HEK293 (cell line): ENCODE measurements around the gene TP63.

Source experiments
- CTCF ChIA-PET: fragments of 350-600 bp; formaldehyde crosslinking; extraction: SDS; loops from one replicate; lab custom pipeline; 2021; ENCODE audit warnings: antibody characterized with exemption; lab: Yijun Ruan, JAX
- POLR2A ChIA-PET: fragments of 300-600 bp; formaldehyde crosslinking; extraction: SDS; loops from one replicate; lab custom pipeline; 2020; ENCODE audit warnings: antibody characterized with exemption, inconsistent platforms; lab: Yijun Ruan, JAX
- H3K27ac ChIP-seq: fragments of 200-500 bp; sonication (Bioruptor generic); 2 replicates; pipeline ENCODE4 v1.5.1; 2014; ENCODE audit warnings: low read depth, low read length, control low read depth, inconsistent platforms; ENCODE audit errors: extremely low read depth
- H3K36me3 ChIP-seq, 2 experiments: fragments of 200-500 bp in 1 of 2; sonication (Bioruptor generic) in 1 of 2; 1 replicate in 1 of 2; 2 replicates in 1 of 2; pipeline ENCODE4 v1.5.1; 2014 to 2017; ENCODE audit warnings: inconsistent platforms in 2 of 2, low read length in 2 of 2; ENCODE audit not compliant: control insufficient read depth in 2 of 2, insufficient read depth in 1 of 2
- H3K4me1 ChIP-seq: fragments of 200-500 bp; sonication (Bioruptor generic); 2 replicates; pipeline ENCODE4 v1.5.1; 2014; ENCODE audit warnings: mild to moderate bottlenecking, low read length, inconsistent platforms; ENCODE audit not compliant: control insufficient read depth, insufficient read depth
- H3K4me3 ChIP-seq: 2 replicates; pipeline ENCODE4 v1.5.1; 2011; ENCODE audit warnings: low read depth, mild to moderate bottlenecking, control low read depth, low read length, moderate library complexity
- H3K9me3 ChIP-seq: fragments of 200-500 bp; sonication (Bioruptor generic); 2 replicates; pipeline ENCODE4 v1.5.1; 2014; ENCODE audit warnings: low read depth, low read length, inconsistent platforms; ENCODE audit not compliant: control insufficient read depth, insufficient read depth
- GFI1B ChIP-seq: fragments of 450-650 bp; formaldehyde crosslinking; IDR thresholded peaks from 2 replicates; pipeline ENCODE4 v1.5.1; 2016; ENCODE audit warnings: missing biosample characterization, missing genetic modification characterization
- GLI2 ChIP-seq: fragments of 450-650 bp; formaldehyde crosslinking; IDR thresholded peaks from 2 replicates; pipeline ENCODE4; 2017; ENCODE audit warnings: missing biosample characterization, missing genetic modification characterization, low read depth, borderline replicate concordance
- KLF10 ChIP-seq: fragments of 450-650 bp; IDR thresholded peaks from 2 replicates; pipeline ENCODE4 v1.5.1; 2018; ENCODE audit warnings: missing biosample characterization, mild to moderate bottlenecking, missing genetic modification characterization
- KLF16 ChIP-seq: fragments of 450-650 bp; formaldehyde crosslinking; IDR thresholded peaks from 2 replicates; pipeline ENCODE4 v1.5.1; 2017; ENCODE audit warnings: missing biosample characterization, missing genetic modification characterization
- SCRT1 ChIP-seq: fragments of 450-650 bp; formaldehyde crosslinking; IDR thresholded peaks from 2 replicates; pipeline ENCODE4 v1.5.1; 2016; ENCODE audit warnings: missing biosample characterization, missing genetic modification characterization, borderline replicate concordance
- SCRT2 ChIP-seq: fragments of 450-650 bp; formaldehyde crosslinking; IDR thresholded peaks from 2 replicates; pipeline ENCODE4 v1.5.1; 2016; ENCODE audit warnings: missing biosample characterization, missing genetic modification characterization
- SP2 ChIP-seq: fragments of 450-650 bp; formaldehyde crosslinking; IDR thresholded peaks from 2 replicates; pipeline ENCODE4 v1.5.1; 2016; ENCODE audit warnings: missing biosample characterization, missing genetic modification characterization
- SP7 ChIP-seq: fragments of 450-650 bp; formaldehyde crosslinking; IDR thresholded peaks from 2 replicates; pipeline ENCODE4 v1.5.1; 2016; ENCODE audit warnings: missing biosample characterization, missing genetic modification characterization
- TCF7L2 ChIP-seq: IDR thresholded peaks from 2 replicates; pipeline ENCODE4 v1.6.1; 2011; ENCODE audit warnings: low read depth, mild to moderate bottlenecking, inconsistent platforms, low read length, moderate library complexity, borderline replicate concordance
- TRIM28 ChIP-seq: IDR thresholded peaks from 2 replicates; pipeline ENCODE4 v1.6.1; 2011; ENCODE audit warnings: low read length, control low read depth, borderline replicate concordance
- TSHZ1 ChIP-seq: fragments of 450-650 bp; formaldehyde crosslinking; IDR thresholded peaks from 2 replicates; pipeline ENCODE4 v1.5.1; 2016; ENCODE audit warnings: missing biosample characterization, missing genetic modification characterization, borderline replicate concordance
- WT1 ChIP-seq: fragments of 450-650 bp; formaldehyde crosslinking; IDR thresholded peaks from 2 replicates; pipeline ENCODE4 v1.5.1; 2016; ENCODE audit warnings: missing biosample characterization, missing genetic modification characterization
- ZBTB20 ChIP-seq: fragments of 450-650 bp; formaldehyde crosslinking; IDR thresholded peaks from 2 replicates; pipeline ENCODE4 v1.5.1; 2016; ENCODE audit warnings: missing biosample characterization, missing genetic modification characterization
- ZBTB8A ChIP-seq: fragments of 450-650 bp; formaldehyde crosslinking; IDR thresholded peaks from 2 replicates; pipeline ENCODE4 v1.5.1; 2016; ENCODE audit warnings: missing biosample characterization, missing genetic modification characterization
- ZFP41 ChIP-seq: fragments of 450-650 bp; formaldehyde crosslinking; IDR thresholded peaks from 2 replicates; pipeline ENCODE4 v1.5.1; 2016; ENCODE audit warnings: missing biosample characterization, missing genetic modification characterization, borderline replicate concordance
- ZFP69B ChIP-seq: fragments of 450-650 bp; formaldehyde crosslinking; IDR thresholded peaks from 2 replicates; pipeline ENCODE4 v1.5.1; 2016; ENCODE audit warnings: missing biosample characterization, missing genetic modification characterization
- ZNF121 ChIP-seq: fragments of 450-650 bp; formaldehyde crosslinking; IDR thresholded peaks from 2 replicates; pipeline ENCODE4 v1.5.1; 2016; ENCODE audit warnings: missing biosample characterization, missing genetic modification characterization
- ZNF138 ChIP-seq: fragments of 450-650 bp; formaldehyde crosslinking; IDR thresholded peaks from 2 replicates; pipeline ENCODE4 v1.5.1; 2016; ENCODE audit warnings: missing biosample characterization, missing genetic modification characterization, borderline replicate concordance
- ZNF155 ChIP-seq: fragments of 450-650 bp; formaldehyde crosslinking; IDR thresholded peaks from 2 replicates; pipeline ENCODE4 v1.5.1; 2016; ENCODE audit warnings: missing biosample characterization, missing genetic modification characterization
- ZNF274 ChIP-seq, 2 experiments: fragments of 200-500 bp in 1 of 2; fragments of 450-650 bp in 1 of 2; sonication (Bioruptor generic) in 1 of 2; formaldehyde crosslinking in 1 of 2; IDR thresholded peaks; 2 replicates each; pipeline versions ENCODE4 v1.5.1 to v1.6.1; 2014 to 2016; ENCODE audit warnings: borderline replicate concordance in 1 of 2, inconsistent platforms in 1 of 2, low read length in 1 of 2, missing biosample characterization in 1 of 2, missing genetic modification characterization in 1 of 2
- ZNF391 ChIP-seq: fragments of 450-650 bp; formaldehyde crosslinking; IDR thresholded peaks from 2 replicates; pipeline ENCODE4 v1.5.1; 2016; ENCODE audit warnings: low read depth, missing biosample characterization, missing genetic modification characterization, borderline replicate concordance
- ZNF404 ChIP-seq: fragments of 450-650 bp; formaldehyde crosslinking; IDR thresholded peaks from 2 replicates; pipeline ENCODE4 v1.5.1; 2017; ENCODE audit warnings: missing biosample characterization, missing genetic modification characterization
- ZNF600 ChIP-seq: fragments of 450-650 bp; formaldehyde crosslinking; IDR thresholded peaks from 2 replicates; pipeline ENCODE4 v1.5.1; 2016; ENCODE audit warnings: missing biosample characterization, missing genetic modification characterization
- ZNF660 ChIP-seq: fragments of 450-650 bp; IDR thresholded peaks from 2 replicates; pipeline ENCODE4 v1.5.1; 2018; ENCODE audit warnings: missing biosample characterization, mild to moderate bottlenecking, missing genetic modification characterization
- ZNF677 ChIP-seq: fragments of 450-650 bp; IDR thresholded peaks from 2 replicates; pipeline ENCODE4 v1.5.0; 2018; ENCODE audit warnings: missing biosample characterization, mild to moderate bottlenecking, missing genetic modification characterization, moderate library complexity
- ZNF777 ChIP-seq: fragments of 450-650 bp; formaldehyde crosslinking; IDR thresholded peaks from 2 replicates; pipeline ENCODE4 v1.5.1; 2017; ENCODE audit warnings: missing biosample characterization, missing genetic modification characterization, borderline replicate concordance
- ZNF791 ChIP-seq: fragments of 450-650 bp; formaldehyde crosslinking; IDR thresholded peaks from 2 replicates; pipeline ENCODE4 v1.5.1; 2016; ENCODE audit warnings: missing biosample characterization, missing genetic modification characterization
- ZSCAN16 ChIP-seq: fragments of 450-650 bp; formaldehyde crosslinking; IDR thresholded peaks from 2 replicates; pipeline ENCODE4 v1.5.1; 2016; ENCODE audit warnings: missing biosample characterization, missing genetic modification characterization
- TF ChIP-seq, protein P1 (sequence below): fragments of 450-650 bp; formaldehyde crosslinking; IDR thresholded peaks from 2 replicates; pipeline ENCODE4 v1.5.1; 2016; ENCODE audit warnings: missing biosample characterization, missing genetic modification characterization
- TF ChIP-seq, protein P2 (sequence below): fragments of 450-650 bp; formaldehyde crosslinking; IDR thresholded peaks from 2 replicates; pipeline ENCODE4 v1.5.1; 2016; ENCODE audit warnings: missing biosample characterization, missing genetic modification characterization, low read depth

The TP63 gene

DNA sequence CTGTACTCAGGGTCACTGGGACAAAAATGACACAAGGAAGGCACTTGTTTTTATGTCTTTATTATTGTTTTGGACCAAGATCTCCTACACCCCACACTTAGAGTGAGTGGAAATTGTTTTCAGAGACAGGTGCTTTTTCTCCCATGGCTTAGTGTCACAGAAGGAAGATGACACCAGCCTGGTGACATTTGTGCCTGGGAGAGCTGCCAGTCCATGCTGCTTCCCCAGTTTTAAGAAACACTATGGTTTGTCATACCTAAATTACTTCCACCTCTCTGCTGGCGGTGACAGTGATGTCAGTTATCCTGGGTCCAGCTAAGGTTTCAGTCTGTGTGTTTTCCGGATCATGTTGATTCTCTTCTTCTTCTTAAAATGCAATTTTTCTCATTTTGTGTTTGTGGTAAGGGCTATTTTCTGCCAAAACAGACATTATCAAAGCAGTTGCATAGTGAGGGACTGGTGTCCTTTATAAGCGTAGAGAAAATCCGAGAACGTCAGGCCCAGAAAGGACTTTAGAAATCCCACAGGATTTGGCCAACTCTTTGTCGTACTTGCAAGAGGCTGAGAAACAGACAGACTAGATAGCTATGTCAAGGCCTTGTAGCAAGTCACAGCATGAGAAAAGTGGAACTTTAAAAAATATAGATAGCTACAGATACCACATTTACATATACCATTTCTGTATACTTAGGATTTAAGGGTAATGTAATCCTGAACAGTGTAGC lies 149.5 kb downstream of the TP63 start:
- CTCF ChIA-PET, result no interaction called here

GRCh38 chr3:189781415-189781814 lies 150.2 kb downstream of the TP63 start:
- ChIA-PET POLR2A (no interaction called here), CTCF (interaction anchor here (0.6 kb wide), 1 partner anchor 47 kb away, joined by 3 read pairs; no protein-coding TSS in a partner anchor)
- no peaks in the 10 kb centered on the region for H3K4me1 ChIP-seq
- no peak overlapping the region for H3K4me3 ChIP-seq
- no peaks in the 10 kb centered on the region for H3K9me3 ChIP-seq
- no peaks in the 10 kb centered on the region for H3K36me3 ChIP-seq
- TF ChIP-seq GFI1B (tag by site-specific recombination) (no peak), ZSCAN16 (tag by site-specific recombination) (no peak), ZNF391 (no peak), SP2 (tag by site-specific recombination) (no peak), TCF7L2 (no peak), TSHZ1 (tag by site-specific recombination) (no peak), ZNF660 (tag by site-specific recombination) (no peak), KLF16 (tag by site-specific recombination) (no peak), GLI2 (tag by site-specific recombination) (no peak), ZNF791 (no peak), ZNF404 (tag by site-specific recombination) (no peak), KLF10 (tag by site-specific recombination) (no peak), ZFP41 (tag by site-specific recombination) (no peak), ZNF600 (no peak), SP7 (tag by site-specific recombination) (no peak)
- TF ChIP-seq, protein P1, sequence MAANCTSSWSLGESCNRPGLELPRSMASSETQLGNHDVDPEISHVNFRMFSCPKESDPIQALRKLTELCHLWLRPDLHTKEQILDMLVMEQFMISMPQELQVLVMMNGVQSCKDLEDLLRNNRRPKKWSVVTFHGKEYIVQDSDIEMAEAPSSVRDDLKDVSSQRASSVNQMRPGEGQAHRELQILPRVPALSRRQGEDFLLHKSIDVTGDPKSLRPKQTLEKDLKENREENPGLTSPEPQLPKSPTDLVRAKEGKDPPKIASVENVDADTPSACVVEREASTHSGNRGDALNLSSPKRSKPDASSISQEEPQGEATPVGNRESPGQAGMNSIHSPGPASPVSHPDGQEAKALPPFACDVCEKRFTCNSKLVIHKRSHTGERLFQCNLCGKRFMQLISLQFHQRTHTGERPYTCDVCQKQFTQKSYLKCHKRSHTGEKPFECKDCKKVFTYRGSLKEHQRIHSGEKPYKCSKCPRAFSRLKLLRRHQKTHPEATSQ (tag by site-specific recombination), result no peak
- H3K27ac ChIP-seq, result no peak overlapping the region

More for the DNA sequence above, 149.5 kb downstream of the TP63 start:
- Histone ChIP-seq H3K27ac (no peak overlapping the region), H3K36me3 (no peaks in the 10 kb centered on the region), H3K9me3 (no peaks in the 10 kb centered on the region), H3K4me1 (no peaks in the 10 kb centered on the region), H3K4me3 (no peak overlapping the region)
- TF ChIP-seq ZNF777, result no peak
- no peak for TF ChIP-seq ZFP41 (tag by site-specific recombination)
- TF ChIP-seq WT1 (tag by site-specific recombination), result no peak
- TF ChIP-seq ZNF138 (tag by site-specific recombination), result no peak
- TF ChIP-seq ZBTB8A, result no peak
- TF ChIP-seq, protein P2, sequence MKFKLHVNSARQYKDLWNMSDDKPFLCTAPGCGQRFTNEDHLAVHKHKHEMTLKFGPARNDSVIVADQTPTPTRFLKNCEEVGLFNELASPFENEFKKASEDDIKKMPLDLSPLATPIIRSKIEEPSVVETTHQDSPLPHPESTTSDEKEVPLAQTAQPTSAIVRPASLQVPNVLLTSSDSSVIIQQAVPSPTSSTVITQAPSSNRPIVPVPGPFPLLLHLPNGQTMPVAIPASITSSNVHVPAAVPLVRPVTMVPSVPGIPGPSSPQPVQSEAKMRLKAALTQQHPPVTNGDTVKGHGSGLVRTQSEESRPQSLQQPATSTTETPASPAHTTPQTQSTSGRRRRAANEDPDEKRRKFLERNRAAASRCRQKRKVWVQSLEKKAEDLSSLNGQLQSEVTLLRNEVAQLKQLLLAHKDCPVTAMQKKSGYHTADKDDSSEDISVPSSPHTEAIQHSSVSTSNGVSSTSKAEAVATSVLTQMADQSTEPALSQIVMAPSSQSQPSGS (tag by site-specific recombination), result no peak
- no peak for TF ChIP-seq SCRT1 (tag by site-specific recombination)
- no peak for TF ChIP-seq GFI1B (tag by site-specific recombination)
- no peak for TF ChIP-seq ZFP69B (tag by site-specific recombination)
- no peak for TF ChIP-seq ZNF677 (tag by site-specific recombination)
- TF ChIP-seq SP7 (tag by site-specific recombination), result no peak
- no peak for TF ChIP-seq SCRT2
- TF ChIP-seq ZNF155 (tag by site-specific recombination), result no peak
- no peak for TF ChIP-seq TRIM28
- TF ChIP-seq ZBTB20, result no peak
- TF ChIP-seq ZNF274 (IDR thresholded peaks at IDR 0.05; ENCODE audit: low read length), result no peak
- TF ChIP-seq ZNF274 (tag by site-specific recombination; IDR thresholded peaks at IDR 0.05; ENCODE audit: borderline replicate concordance), result no peak
- TF ChIP-seq ZNF121 (tag by site-specific recombination), result no peak
- POLR2A ChIA-PET, result no interaction called here
